Middle frontal gyrus (tissue), 1 donor: Measurements from ENCODE around the gene TTC16.
"Not testable (repeated sequence)": the region's sequence is repeated elsewhere in the genome, so short reads cannot be mapped to it uniquely, and the experiment has no call there.

ENCODE experiments used
- DNase-seq: peaks from one replicate; pipeline ENCODE4 v3.0.0-alpha.2; 2015; ENCODE audit warnings: low spot score; ENCODE audit errors: extremely low spot score

TTC16 gene

DNA sequence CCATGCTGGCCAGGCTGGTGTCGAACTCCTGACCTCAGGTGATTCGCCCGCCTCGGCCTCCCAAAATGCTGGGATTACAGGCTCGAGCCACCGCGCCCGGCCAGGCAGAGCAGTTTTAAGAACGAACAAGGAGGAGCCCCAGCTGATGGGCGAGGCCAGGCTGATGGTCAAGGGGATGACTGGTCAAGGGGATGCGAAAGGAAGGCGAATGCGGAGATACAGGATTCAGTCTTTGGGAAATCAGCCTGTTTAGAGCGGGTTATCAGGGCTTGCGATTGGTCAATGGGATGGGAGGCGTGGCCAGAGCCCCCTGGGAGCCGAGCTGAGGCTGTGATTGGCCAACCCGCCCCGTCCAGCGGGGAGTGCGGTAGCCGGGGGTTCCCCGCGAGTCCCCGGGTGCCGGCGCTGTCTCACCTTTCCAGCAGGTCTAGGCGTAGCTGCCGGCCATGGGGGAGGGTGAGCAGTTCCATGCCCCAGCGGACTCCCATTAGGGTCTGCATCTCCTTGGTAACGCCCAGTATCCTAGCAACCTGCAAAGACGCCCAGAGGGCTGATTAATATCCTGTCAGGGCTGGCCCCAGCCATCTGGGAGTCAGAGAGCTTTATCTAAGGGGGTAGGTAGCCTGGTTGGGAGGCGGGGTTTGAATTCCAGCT, 26.7 kb downstream of the TTC16 start:
- DNase-seq: no peak

DNA sequence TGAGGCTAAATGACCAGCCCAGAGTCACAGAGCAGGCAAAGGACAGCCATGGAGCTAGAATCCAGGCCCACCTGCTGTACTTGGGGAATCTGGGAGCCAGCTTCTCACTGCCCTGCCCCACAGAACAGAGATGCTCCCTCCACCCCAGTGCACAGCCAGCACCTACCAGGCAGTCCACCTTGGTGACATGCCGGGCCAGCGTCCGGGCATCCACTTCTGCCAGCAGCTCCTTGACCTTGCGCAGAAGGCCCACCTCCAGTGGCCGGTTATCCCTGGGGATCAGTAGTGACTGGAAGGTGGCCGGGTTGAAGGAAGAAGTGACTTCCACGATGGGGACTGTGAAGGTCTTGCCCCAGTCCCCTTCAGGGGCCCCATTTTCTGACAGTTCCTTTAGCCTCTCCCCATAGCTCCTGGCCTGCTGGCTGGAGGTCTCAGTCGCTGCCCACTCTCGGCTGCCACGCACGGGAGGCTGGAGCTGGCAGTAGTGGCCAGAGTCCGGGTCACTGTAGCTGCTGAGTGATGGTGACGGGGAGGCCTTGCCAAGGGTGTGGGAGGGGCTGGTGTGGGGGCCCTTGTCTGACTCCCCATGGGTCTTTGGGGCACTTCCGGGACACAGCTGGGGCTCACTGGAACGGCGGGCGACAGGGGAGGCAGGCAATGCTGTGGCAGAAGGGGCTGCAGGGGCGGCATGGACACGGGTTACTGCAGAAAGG, 28.7 kb downstream of the TTC16 start:
- DNase-seq: no peak

DNA sequence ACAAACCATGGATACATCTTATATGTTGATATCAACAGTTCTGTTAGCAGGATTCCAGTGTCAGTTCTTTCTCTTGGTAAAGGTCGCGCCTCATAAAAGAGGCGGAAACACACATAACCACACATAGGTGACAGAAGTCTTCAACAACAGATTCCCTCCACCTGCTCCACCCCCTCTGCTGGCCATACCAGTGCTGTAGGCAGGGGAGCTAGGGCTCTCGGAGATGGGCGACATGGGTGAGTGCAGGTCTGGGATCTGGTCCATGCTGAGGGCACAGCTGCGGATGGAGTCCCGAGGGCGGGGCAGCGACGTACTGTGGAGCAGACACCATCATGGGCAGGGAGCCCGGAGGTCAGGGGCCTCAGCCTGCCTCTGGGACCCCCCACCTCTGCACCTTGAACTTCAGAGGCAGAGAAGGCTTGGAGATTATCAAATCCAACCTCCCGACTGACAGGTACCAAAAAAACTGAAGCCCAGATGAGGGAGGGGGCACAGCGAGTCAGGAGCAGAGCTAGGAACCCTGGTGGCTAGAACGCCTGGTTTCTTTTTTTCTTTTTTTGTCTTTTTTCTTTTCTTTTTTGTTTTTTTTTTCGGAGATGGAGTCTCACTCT, 31.2 kb downstream of the TTC16 start:
- DNase-seq: no peak

DNA sequence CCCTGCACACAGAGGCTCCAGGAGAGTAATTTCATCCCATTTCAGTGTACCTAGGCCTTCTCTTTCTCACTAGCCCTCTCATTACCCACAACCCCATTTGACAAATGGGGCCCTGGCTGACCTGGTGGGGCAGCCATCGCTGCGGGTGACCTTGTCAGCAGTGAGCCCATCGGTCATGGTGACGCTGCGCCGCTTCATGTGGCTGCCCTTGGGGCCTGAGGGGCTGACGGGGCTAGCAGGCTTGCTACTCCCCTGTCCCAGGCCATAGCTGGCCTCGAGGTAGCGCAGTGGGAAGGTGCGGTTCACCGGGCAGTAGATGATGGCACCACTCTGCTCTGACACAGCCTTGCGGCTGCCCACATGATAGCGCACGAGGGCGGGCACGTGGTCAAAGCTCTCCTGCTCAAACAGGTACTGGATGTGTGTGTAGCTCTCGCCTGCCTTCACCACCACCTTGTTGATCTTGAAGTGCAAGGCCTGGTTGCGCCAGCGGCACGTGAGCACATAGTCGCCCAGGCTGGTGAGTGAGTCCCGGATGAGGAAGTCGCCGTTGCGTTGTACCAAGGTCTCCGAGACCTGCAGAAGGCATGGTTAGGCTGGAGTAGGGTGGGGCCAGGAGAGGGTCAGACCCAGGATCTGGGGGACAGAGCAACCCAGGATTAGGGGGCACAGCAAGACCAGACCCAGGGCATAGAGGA, 33.4 kb downstream of the TTC16 start:
- no peak for DNase-seq

DNA sequence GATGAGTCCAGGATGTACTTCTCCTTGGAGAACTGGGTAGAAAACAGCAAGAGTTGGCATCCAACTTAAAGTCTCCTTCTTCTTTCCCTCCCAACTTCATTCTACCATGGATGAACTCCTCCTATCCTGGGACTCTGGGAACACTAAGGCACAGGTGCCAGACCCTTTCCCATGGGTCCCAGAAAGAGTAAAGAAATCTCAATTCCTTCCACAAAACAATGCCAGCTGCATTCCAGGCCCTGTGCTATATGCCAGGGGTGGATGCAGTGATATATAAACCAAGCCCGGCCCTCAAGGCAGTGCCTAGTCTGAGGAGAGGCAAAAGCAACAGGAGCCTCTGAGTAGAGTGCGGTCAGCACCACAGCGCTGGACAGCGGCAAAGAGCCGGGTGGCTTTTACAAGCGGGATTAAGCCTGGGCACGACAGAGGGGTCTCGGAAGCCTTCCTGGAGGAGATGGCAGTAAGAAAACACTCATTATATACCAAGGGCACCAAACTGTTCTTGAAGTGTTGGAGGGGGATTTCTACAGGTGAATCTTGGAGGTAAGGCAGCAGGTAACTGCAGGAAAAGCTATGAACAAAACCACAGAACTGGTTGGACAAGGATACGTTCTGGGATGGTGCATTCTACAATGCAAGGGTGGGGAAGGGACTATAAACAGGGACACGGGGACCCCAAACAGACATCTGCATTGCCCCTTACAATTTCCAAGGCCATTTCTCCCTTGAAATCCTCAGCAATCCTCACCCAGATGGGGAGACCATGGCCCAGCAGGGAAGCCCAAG, 35.6 kb downstream of the TTC16 start:
- DNase-seq: no peak

DNA sequence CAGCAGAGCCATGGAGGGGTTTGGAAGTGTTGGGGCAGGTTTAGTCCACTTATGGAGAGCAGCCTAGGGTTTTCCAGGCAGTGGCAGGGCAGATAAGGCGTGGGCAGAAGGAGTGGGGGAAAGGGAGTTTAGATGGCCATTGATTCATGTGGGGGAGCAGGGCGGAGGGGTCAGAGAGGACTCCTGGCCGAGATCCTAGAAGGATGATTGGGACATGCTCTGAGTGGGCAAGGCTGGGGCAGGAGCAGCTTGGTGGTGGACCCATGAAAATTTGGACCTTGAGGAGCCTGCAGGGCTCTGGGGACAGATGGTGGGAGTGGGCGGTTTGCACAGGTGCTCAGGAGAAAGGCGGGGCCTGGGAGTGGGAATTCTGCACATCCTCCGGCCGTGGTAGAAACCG, 37.3 kb downstream of the TTC16 start:
- DNase-seq: no peak

DNA sequence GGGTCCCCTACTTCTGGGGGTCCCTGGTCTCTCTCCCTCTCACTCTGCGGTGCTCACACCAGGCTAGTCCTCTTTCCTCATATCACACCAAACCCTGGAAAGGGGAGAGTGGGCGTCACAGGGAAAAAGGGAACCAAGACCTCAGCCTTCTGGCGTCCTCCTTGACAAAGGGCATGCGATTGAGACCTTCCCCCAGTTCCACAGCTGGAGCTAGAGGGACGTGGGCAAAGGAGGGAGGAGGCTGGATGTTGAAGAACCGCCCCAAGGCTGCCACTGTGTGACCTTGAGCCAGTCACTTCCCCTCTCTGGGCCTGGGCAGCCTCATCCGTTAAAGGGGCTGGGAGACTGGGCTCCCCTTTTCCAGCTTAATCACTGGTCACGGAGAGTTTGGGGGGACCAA, 37.7 kb downstream of the TTC16 start:
- DNase-seq: no peak

DNA sequence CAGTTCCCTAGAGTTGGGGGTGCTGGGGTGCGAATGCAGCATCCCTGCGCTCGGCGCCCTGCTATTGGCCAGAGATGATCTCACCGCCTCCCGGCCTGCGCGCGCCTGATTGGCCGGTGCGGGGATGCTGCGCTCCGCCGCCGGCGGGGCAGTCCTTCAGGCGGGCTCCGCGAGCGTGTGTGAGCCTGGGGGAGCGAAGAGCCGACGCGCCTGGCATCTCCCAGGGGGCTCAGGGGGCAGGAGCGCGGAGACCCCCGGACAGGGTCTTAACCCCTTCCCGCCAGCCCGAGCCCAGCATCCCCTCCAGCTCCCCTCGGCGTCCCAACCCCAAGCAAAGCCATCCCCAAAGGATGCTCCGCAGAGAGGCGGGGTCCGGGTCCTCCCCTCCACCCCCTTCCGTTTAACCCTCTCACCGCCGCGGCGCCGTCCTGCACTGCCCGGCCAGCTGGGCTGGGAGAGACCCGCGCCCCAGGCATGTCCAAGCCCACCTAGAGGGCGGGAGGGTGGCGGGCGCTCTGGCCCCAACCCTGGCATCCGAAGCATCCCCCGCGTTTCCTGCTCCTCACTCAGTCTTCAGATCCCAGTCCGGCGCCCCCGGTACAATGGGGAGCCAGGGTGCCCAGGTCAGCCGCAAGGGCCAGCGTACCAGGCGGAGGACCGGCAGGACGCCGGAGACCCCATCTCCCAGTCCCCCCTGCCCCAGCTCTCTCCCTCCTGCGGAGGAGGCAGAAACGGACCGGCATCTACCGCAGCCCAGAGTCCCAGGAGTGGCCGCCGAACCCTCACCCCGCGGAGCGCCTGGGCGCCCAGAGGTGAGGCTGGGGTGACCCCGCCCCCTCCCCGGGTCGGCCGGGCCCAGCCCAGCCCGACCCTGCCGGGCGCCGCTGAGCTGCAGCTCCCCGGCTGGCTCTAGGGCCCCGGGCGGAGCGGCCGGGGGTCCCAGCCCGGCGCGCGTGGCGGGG, 38.5 kb downstream of the TTC16 start:
- peak; percentile 38 for DNase-seq

DNA sequence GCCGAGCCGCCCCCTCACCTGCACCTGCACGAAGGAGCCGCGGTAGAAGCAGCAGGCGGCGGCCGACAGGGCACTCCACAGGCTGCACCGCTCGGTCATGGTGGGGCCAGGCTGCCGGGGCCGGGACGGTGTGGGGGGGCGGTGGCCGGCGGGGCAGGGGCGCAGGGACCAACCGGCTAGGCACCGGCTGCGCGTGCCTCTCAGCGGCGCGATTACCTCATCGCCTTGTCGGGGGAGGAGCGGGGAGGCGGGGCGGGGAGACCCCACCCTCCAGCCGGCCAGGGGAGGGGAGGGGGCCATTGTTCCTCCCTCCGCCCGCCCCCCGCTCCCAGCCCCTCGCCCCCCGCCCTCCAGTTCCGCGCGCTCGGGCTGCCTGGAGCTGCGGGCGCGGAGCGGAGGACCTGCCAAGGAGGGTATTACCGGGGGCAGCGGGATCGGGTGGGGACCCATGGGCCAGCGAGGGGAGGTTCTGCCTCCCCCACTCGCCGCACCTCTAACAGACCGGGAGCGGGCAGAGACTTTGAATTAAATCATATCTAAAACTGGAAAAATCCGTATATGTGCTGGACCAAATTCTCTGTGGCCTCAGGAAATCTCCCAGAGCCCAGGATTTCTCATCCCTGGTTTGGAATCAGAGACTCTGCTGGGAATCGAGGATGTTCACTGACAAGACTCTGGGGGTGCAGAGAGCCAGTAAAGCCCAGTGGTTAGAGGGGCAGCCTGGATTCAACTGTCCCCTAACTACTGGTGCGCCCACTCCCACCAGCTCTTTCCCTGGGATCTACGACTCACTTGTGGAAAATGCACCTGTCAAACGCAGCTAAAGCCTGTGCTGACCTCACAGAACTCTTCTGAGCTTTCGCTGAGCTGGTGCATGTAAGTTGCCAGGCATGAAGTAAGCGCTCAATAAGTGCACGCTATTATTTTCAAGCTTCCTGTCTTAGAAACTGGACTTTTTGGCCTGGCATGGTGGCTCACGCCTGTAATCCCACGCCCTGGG, 39.5 kb downstream of the TTC16 start:
- no peak for DNase-seq

DNA sequence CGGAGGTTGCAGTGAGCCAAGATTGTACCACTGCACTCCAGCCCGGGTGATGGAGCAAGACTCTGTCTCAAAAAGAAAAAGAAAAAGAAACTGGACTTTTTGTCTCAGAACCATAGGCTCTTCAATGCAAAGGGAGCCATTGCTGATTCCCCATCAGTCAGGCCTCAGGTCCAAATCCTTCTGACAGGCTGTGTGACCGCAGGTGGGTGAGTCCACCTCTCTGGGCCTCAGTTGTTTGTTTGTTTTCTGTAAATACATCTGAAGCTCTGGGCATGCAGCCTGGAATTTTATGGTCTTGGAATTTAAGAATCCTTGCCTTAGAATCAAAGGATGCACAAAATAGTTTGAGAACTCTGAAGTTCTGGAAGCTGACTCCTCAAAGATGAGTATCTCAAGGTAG, 40.4 kb downstream of the TTC16 start:
- no peak for DNase-seq

DNA sequence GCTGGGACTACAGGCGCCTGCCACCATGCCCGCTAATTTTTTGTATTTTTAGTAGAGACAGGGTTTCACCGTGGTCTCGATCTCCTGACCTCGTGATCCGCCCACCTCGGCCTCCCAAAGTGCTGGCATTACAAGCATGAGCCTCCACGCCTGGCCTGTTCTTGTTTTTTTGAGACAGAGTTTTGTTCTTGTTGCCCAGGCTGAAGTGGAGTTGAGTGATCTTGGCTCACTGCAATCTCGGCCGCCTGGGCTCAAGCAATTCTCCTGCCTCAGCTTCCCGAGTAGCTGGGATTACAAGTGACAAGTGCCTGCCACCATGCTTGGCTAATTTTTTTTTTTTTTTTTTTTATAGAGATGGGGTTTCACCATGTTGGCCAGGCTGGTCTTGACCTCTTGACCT, 40.9 kb downstream of the TTC16 start:
- not testable (repeated sequence) for DNase-seq

DNA sequence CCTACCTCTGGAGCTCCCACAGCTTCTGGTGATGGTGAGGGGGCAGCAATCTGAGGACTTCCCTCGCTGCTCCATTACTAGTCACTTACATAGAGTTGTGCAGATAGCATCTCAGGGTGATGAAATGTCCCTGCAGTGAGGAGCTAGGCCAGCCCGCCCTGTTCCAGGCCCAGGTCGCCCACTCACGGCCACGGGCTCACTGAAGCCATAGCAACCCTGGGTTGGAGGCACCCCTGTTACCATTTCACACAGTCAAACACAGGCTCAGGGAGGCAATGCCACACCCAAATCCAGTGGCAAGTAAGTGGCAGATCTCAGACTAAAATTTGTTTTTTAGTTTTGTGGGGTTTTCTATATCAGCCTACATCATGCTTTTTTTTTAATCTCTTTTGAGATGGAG, 43.0 kb downstream of the TTC16 start:
- no peak for DNase-seq

DNA sequence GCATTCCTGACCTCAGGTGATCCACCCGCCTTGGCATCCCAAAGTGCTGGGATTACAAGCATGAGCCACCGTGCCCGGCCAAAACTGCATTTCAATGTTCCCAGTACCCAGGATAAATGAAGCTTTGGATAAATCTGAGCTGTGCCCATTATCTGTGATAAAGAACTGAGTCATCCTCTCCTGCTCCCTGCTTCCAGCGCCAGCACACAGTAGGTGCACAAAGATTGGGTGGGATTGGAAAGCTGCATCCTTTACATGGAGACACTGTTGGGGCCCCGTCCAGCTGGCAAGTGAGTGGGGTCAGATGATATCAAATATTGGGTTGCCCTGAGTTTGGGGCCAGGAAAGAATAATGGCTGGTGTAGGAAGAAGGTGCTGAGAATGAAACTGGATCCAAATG, 45.2 kb downstream of the TTC16 start:
- DNase-seq: no peak

DNA sequence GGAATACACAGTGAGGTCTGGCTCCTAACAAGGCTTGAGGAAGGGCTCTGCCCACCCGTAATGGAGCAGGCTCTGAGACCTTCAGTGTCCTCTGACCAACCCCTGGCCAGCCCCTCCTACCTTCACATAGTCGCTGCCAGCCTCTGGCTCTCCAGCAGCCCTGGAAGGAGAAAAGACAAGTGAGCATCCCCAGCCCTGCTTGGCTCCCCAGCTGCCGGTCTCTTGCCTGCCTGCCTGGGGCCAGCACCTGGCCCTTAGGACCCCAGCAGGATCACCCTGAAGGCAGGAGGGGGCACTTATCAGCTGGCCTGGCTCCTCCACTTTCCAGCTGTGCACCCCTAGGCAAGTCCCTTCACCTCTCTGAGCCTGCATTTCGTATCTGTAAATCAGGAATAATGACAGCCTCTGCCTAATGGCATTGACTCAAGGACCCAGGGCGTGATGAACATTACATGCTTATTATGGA, 45.6 kb downstream of the TTC16 start:
- DNase-seq: no peak

DNA sequence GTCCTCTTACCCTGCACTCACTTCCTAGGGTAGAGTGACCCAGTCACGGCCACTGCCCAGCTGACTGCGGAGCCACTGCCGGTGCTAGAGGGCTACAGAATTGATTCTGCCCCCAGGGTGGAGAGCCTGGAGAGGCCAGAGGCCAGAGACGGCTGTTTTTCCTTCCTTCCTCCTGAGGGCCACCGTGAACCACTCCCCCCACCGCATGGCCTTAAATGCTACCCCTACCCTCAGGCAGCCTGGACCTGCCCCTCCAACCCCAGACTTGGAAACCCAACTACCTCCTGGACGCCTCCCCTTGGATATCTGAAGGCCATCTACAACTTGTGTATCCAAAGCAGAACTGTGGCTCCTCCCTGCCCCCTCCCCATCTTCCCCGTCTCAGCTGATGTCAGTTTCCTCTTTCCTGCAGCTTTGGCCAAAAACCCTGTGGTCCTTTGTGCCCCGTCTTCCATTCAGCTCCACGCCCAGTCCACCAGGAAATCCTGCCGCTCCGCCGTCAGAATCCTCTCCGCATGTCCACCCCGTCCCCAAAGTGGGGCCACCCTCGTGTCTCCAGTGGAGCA, 46.3 kb downstream of the TTC16 start:
- no peak for DNase-seq

DNA sequence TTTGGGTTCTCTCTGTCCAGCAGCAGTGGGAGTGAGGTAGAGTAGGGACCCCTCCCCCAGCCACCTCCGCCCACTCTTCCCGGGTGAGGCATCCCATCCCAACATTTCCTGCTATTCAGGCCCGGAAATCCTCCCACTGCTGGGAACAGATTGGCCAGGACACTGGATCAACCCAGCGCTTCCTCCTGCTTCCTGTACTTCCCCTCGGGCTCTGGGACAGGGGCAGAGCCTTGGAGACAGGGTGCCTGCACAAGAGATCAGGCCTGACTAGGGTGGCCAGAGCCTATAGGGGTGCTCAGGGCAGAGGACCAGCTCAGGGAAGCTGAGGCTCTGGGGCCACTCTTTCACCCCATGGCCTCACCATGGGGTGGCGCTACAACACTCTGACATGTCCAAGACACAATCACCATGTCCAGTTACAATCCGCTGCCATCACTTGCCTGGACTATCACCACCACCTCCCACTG, 48.1 kb downstream of the TTC16 start:
- DNase-seq: no peak

DNA sequence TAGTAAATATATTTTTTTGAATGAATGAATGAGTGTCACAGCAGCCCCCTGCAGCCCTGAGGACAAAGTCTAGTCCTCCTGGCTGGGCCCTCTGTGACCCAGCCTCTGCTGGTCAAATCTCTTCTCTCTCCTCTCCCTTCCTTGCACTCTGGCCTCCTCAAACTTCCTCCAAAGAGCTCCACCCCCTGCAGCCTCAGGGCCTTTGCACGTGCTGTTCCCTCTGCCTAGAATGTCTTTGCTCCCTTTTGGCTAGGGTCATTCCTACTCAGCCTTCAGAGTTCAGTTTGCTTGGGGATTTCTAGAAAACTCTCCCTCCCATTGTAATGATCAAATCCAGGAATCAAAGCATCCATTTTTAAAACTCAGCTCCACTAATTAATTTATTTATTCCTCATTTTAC, 49.5 kb downstream of the TTC16 start:
- DNase-seq: no peak

DNA sequence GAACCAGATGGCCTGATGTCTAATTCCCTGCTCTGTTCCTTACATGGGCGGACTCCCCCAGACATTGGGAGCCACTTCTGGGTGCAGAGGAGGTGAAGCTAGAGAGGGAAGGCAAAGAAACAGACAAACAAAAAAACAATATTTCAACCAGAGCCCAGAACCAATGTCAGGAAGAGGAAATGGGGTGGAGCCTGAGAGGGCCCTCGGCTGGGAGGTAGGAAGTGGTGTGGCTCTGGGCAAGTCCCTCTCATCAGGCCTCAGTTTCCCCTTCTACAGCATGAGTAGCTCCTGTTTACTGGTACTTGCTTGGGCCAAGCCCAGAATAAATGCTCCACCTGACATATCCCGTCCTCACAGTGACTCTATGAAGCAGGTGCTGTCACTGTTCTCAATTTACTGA, 51.5 kb downstream of the TTC16 start:
- DNase-seq: no peak
